Retinal pigment epithelial cell (primary cell): ENCODE measurements around the gene AGRP.

Experiments used
- DNase-seq: peaks from one replicate; pipeline ENCODE4 v3.0.0-alpha.2; 2010; ENCODE audit warnings: low read depth
- H3K4me3 ChIP-seq: 2 replicates; pipeline ENCODE4 v1.5.1; 2011; ENCODE audit warnings: mild to moderate bottlenecking, low read length, control low read depth, moderate library complexity
- TF ChIP-seq, protein P1 (sequence below): conservative IDR thresholded peaks from 2 replicates; pipeline ENCODE4 v1.5.1; 2011; ENCODE audit warnings: low read depth, low read length, control low read depth, inconsistent platforms

AGRP gene

GRCh38 chr16:67456391-67457081 lies 26.8 kb downstream of the AGRP start:
- no peak overlapping the region for H3K4me3 ChIP-seq
- no peak for DNase-seq
- TF ChIP-seq, protein P1, sequence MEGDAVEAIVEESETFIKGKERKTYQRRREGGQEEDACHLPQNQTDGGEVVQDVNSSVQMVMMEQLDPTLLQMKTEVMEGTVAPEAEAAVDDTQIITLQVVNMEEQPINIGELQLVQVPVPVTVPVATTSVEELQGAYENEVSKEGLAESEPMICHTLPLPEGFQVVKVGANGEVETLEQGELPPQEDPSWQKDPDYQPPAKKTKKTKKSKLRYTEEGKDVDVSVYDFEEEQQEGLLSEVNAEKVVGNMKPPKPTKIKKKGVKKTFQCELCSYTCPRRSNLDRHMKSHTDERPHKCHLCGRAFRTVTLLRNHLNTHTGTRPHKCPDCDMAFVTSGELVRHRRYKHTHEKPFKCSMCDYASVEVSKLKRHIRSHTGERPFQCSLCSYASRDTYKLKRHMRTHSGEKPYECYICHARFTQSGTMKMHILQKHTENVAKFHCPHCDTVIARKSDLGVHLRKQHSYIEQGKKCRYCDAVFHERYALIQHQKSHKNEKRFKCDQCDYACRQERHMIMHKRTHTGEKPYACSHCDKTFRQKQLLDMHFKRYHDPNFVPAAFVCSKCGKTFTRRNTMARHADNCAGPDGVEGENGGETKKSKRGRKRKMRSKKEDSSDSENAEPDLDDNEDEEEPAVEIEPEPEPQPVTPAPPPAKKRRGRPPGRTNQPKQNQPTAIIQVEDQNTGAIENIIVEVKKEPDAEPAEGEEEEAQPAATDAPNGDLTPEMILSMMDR = peak; percentile 52

DNA sequence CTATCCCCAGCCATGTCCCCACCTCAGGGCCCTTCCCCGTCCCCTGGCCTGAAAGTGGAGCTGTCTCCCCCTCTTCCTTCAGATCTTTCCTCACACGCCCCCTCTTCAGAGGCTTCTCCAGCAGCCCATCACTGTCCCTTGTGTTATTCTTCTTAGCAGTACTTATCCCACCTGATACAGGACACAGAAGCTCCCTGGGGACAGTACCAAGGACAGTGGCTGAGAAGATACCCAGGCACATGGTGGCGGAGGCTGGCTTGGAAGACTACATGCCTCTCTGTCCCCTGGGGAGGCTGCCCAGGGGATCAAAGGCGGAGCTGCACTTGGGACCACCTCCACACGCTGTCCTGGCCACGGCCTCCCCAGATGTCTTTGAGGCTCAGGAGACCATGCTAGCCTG lies 28.5 kb downstream of the AGRP start:
- no peak for DNase-seq
- TF ChIP-seq, protein P1 = no peak
- H3K4me3 ChIP-seq = no peak overlapping the region

- TF ChIP-seq, protein P1 = no peak
- DNase-seq = no peak
- no peak overlapping the region for H3K4me3 ChIP-seq
Observed at GRCh38 chr16:67454104-67454503, 29.2 kb downstream of the AGRP start.

DNA sequence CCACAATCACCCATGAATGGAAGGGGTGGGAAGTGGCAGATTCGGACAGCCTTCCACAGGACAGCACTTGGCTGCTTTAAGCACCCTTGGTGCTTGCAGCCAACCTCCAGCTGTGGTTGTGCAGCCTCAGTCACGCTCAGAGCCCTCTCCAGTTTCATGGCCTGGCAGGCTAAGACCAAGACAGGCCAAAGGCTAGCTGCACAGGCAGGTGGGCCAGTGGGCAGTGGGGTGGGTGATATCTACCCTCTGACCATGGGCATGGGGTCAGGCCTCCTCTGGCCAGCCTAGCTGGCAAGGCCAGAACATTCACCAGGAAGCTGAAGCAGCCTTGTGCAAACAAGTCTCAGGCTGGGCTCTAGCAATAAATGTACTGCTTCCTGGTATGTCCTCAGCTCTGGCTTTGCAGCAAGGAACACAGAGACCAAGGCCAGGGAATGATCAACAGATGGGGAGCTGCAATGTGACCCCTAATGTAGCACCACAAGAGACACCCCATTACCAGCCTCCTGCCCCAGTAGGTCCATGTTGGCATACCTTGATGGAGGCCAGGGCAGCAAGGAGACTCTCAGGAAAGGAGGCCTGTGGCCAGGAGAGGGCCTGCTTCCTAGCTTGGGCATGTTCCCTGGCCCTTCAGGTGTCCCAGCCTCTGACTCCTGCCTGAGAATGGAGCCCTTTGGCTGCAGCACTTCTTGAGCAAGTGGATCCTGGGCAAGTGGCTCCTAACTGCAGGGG lies 31.5 kb downstream of the AGRP start:
- H3K4me3 ChIP-seq = no peak overlapping the region
- DNase-seq = no peak
- TF ChIP-seq, protein P1 = no peak

- H3K4me3 ChIP-seq = no peak overlapping the region
- TF ChIP-seq, protein P1 = no peak
- DNase-seq = no peak
Observed at GRCh38 chr16:67451061-67451703, 32.2 kb downstream of the AGRP start.

DNA sequence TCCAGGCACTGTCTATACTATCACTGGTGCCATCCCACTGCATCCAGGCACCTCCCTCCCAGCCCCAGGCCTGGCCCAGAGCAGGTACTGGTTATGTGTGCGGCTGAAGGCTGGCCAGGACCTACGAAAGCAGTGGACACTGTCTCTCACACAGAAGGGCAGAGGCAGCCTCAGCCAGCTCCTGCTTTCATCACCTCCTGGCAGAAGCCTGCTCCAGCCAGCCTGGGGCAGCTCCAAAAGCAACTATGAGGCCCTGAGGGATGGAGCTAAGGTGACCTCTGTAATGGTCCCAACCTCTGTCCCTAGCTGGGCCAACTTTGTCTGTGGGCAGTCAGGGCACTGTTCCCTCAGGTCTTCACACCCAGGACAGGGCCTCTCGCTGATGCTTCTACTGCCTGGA lies 33.6 kb downstream of the AGRP start:
- no peak overlapping the region for H3K4me3 ChIP-seq
- DNase-seq = no peak
- TF ChIP-seq, protein P1 = no peak

DNA sequence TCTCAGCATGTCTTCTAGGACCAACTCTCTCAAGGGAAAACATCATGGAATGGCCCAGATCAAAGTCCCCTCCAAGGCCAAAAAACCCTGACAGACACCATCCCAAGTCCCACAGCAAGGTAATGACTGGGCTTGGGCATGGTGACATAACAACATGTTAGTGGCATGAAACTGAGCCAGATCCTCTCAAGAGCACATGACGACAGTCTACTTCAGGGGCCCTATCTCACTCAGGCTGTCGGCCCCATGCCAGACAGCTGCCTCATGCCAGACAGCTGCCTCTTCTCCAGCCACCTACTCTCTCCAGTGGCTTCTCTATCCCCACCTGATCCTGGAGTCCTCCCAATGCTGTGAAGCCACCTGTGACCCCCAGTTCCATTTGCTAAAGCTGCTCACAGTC lies 34.0 kb downstream of the AGRP start:
- no peak for DNase-seq
- TF ChIP-seq, protein P1 = no peak
- H3K4me3 ChIP-seq = no peak overlapping the region
